HUDEP-2 (cell line): ENCODE measurements around the gene LY6G6F.

Source experiments
- DNase-seq, 76 experiments: peaks; one replicate each; lab custom pipeline; 2025; ENCODE audit not compliant: unreplicated experiment in 76 of 76; lab: John Stamatoyannopoulos, UW

LY6G6F gene

GRCh38 chr6:31722173-31722572 is 15.5 kb downstream of the LY6G6F start:
- no peak for DNase-seq

GRCh38 chr6:31723245-31723979 is 16.7 kb downstream of the LY6G6F start, which contains the start of gene MPIG6B:
Gene MPIG6B, plus strand, starts transcription at chr6:31723373. Its CDS starts 11 bp downstream, at chr6:31723384.
- DNase-seq: no peak

GRCh38 chr6:31723980-31724691 is 17.5 kb downstream of the LY6G6F start:
- no peak for DNase-seq

GRCh38 chr6:31725502-31726350 is 19.1 kb downstream of the LY6G6F start:
- DNase-seq: peak in 27 of 76 experiments; percentile 8 to 53 (median 31)

- peak in 27 of 76 experiments; percentile 18 to 47 (median 32) for DNase-seq
Measured at GRCh38 chr6:31727034-31727716, 20.5 kb downstream of the LY6G6F start.

GRCh38 chr6:31727717-31728671 is 21.3 kb downstream of the LY6G6F start:
- peak in 3 of 76 experiments; percentile 24 to 38 (median 26) for DNase-seq

- peak in 2 of 76 experiments; percentile 46 to 96 for DNase-seq
Measured at GRCh38 chr6:31728767-31729514, 22.3 kb downstream of the LY6G6F start, which contains the start of gene DDAH2. Gene DDAH2, minus strand, starts transcription at chr6:31729299. Its CDS starts 138 bp downstream, at chr6:31729161.

- peak in 73 of 76 experiments; percentile 39 to 99 (median 79) for DNase-seq
Measured at GRCh38 chr6:31729515-31729978, 22.9 kb downstream of the LY6G6F start.

- DNase-seq: peak in 60 of 76 experiments; percentile 15 to 99 (median 62)
Measured at GRCh38 chr6:31729979-31730630, 23.4 kb downstream of the LY6G6F start.

- DNase-seq: no peak
Measured at GRCh38 chr6:31730631-31731086, 24.0 kb downstream of the LY6G6F start.

- DNase-seq: no peak
Measured at GRCh38 chr6:31732029-31732428, 25.4 kb downstream of the LY6G6F start.

GRCh38 chr6:31733734-31734133 is 27.1 kb downstream of the LY6G6F start:
- no peak for DNase-seq

- no peak for DNase-seq
Measured at GRCh38 chr6:31734247-31734820, 27.7 kb downstream of the LY6G6F start.

- DNase-seq: peak in 40 of 76 experiments; percentile 13 to 71 (median 43)
Measured at GRCh38 chr6:31734821-31735406, 28.2 kb downstream of the LY6G6F start.

GRCh38 chr6:31736021-31736767 is 29.5 kb downstream of the LY6G6F start, which contains the start of gene CLIC1:
Gene CLIC1, minus strand, starts transcription at chr6:31736530. Its CDS starts 230 bp downstream, at chr6:31736300.
- peak in 72 of 76 experiments; percentile 31 to 91 (median 74) for DNase-seq

- no peak for DNase-seq
Measured at GRCh38 chr6:31736768-31737314, 30.2 kb downstream of the LY6G6F start.
